ENCODE measurements around the gene TGFBR3. TPM values are rescaled to one million over a fixed set of nuclear protein-coding genes. Genes with fewer than 3 reads are reported as not detected.

Gene TGFBR3
- total RNA-seq, 2 experiments from 2014 or later = 31.5 to 36.6 TPM

- DNase-seq = no peak
- H3K27me3 ChIP-seq (ENCODE audit: control insufficient read depth in 1 of 2, insufficient read depth in 2 of 2, low read length in 2 of 2) = no peaks in the 10 kb centered on the region
- intact Hi-C loops (cut with DNase I, micrococcal nuclease) = no loop called here
- no peaks in the 10 kb centered on the region for H3K9me3 ChIP-seq (ENCODE audit: control insufficient read depth in 1 of 2, insufficient read depth in 1 of 2, low read length in 2 of 2)
- H3K27me3 Mint-ChIP-seq = no peaks in the 10 kb centered on the region
- no peaks in the 10 kb centered on the region for H3K9me3 Mint-ChIP-seq
- no peak for TF ChIP-seq CTCF (IDR thresholded peaks at IDR 0.05)
- CTCF ChIA-PET = no interaction called here
- H3K36me3 ChIP-seq (ENCODE audit: insufficient read depth, low read length) = no peaks in the 10 kb centered on the region
- no peak overlapping the region for H3K27ac ChIP-seq (ENCODE audit: low read depth in 1 of 2, low read length in 2 of 2)
- no peaks in the 10 kb centered on the region for H3K4me1 Mint-ChIP-seq (ENCODE audit: low read depth)
- H3K4me1 ChIP-seq (ENCODE audit: insufficient read depth, low read length) = no peaks in the 10 kb centered on the region
- H3K27ac Mint-ChIP-seq = no peak overlapping the region
- no peak overlapping the region for H3K4me3 Mint-ChIP-seq
- H3K4me3 ChIP-seq (ENCODE audit: low read length) = no peak overlapping the region
- H3K36me3 Mint-ChIP-seq (ENCODE audit: low read depth) = no peaks in the 10 kb centered on the region
- ATAC-seq (ENCODE audit: poor library complexity) = no peak
- POLR2A ChIA-PET = interaction anchor here (0.6 kb wide), 1 partner anchor 397 kb away, joined by 3 read pairs; no protein-coding TSS in a partner anchor
Observed at GRCh38 chr1:91760512-91760911, 125.4 kb downstream of the TGFBR3 start.

- Histone ChIP-seq H3K36me3 (ENCODE audit: insufficient read depth, low read length) (no peaks in the 10 kb centered on the region), H3K27me3 (ENCODE audit: control insufficient read depth in 1 of 2, insufficient read depth in 2 of 2, low read length in 2 of 2) (no peaks in the 10 kb centered on the region), H3K4me3 (ENCODE audit: low read length) (no peak overlapping the region), H3K27ac (ENCODE audit: low read depth in 1 of 2, low read length in 2 of 2) (no peak overlapping the region), H3K9me3 (ENCODE audit: control insufficient read depth in 1 of 2, insufficient read depth in 1 of 2, low read length in 2 of 2) (no peaks in the 10 kb centered on the region), H3K4me1 (ENCODE audit: insufficient read depth, low read length) (no peaks in the 10 kb centered on the region)
- no peak for TF ChIP-seq CTCF (IDR thresholded peaks at IDR 0.05)
- ATAC-seq (ENCODE audit: poor library complexity) (no peak), DNase-seq (no peak)
- Mint-ChIP-seq H3K27ac (no peak overlapping the region), H3K4me1 (ENCODE audit: low read depth) (peaks cover 6% of the 10 kb centered on the region), H3K27me3 (no peaks in the 10 kb centered on the region), H3K36me3 (ENCODE audit: low read depth) (no peaks in the 10 kb centered on the region), H3K4me3 (no peak overlapping the region), H3K9me3 (no peaks in the 10 kb centered on the region)
- intact Hi-C loops (cut with DNase I, micrococcal nuclease) = no loop called here
- ChIA-PET CTCF (interaction anchor here (0.7 kb wide), 1 partner anchor 1350 kb away, joined by 3 read pairs; no protein-coding TSS in a partner anchor), POLR2A (no interaction called here)
Observed at GRCh38 chr1:91759076-91759475, 126.9 kb downstream of the TGFBR3 start.

- H3K9me3 Mint-ChIP-seq = no peaks in the 10 kb centered on the region
- H3K27ac Mint-ChIP-seq = no peak overlapping the region
- DNase-seq (no peak), ATAC-seq (ENCODE audit: poor library complexity) (no peak)
- H3K27me3 ChIP-seq (ENCODE audit: control insufficient read depth in 1 of 2, insufficient read depth in 2 of 2, low read length in 2 of 2) = no peaks in the 10 kb centered on the region
- H3K36me3 Mint-ChIP-seq (ENCODE audit: low read depth) = no peaks in the 10 kb centered on the region
- ChIA-PET POLR2A (no interaction called here), CTCF (interaction anchor here (0.8 kb wide), 1 partner anchor 126 kb away, joined by 3 read pairs; no protein-coding TSS in a partner anchor)
- H3K4me3 ChIP-seq (ENCODE audit: low read length) = no peak overlapping the region
- H3K9me3 ChIP-seq (ENCODE audit: control insufficient read depth in 1 of 2, insufficient read depth in 1 of 2, low read length in 2 of 2) = no peaks in the 10 kb centered on the region
- no peak overlapping the region for H3K27ac ChIP-seq (ENCODE audit: low read depth in 1 of 2, low read length in 2 of 2)
- no peak overlapping the region for H3K4me3 Mint-ChIP-seq
- H3K4me1 ChIP-seq (ENCODE audit: insufficient read depth, low read length) = peaks cover under 1% of the 10 kb centered on the region
- no peaks in the 10 kb centered on the region for H3K36me3 ChIP-seq (ENCODE audit: insufficient read depth, low read length)
- no peak for TF ChIP-seq CTCF (IDR thresholded peaks at IDR 0.05)
- intact Hi-C loops (cut with DNase I, micrococcal nuclease) = no loop called here
- peaks cover 15% of the 10 kb centered on the region for H3K4me1 Mint-ChIP-seq (ENCODE audit: low read depth)
- H3K27me3 Mint-ChIP-seq = no peaks in the 10 kb centered on the region
Observed at GRCh38 chr1:91757763-91758460, 128.0 kb downstream of the TGFBR3 start.
